ENCODE measurements around the gene YAE1. TPM values are rescaled to one million over a fixed set of nuclear protein-coding genes. Genes with fewer than 3 reads are reported as not detected.

Gene YAE1
- total RNA-seq, 4 donors from 2014 or later = 10.2 to 16.5 (median 11.7) TPM

DNA sequence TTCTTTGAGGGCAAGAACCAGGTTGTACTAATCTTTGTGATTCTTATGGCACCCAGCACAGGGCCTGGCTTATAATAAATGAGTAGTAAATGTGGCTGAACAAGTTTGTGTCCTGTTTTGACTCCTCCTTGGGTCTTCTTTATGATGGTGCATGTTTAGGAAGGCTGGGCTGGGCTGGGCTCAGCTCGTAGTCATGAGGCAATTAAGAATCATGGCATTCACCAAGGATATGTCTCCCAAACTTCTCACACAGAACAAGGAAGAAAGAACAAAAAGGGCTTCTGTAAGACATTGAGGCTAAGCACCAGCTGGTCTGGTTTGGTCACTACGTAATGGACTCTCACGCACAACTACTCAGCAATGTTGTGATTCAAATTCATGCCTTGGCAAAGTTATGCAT, 30.5 kb upstream of the YAE1 start:
- TF ChIP-seq, protein P1, sequence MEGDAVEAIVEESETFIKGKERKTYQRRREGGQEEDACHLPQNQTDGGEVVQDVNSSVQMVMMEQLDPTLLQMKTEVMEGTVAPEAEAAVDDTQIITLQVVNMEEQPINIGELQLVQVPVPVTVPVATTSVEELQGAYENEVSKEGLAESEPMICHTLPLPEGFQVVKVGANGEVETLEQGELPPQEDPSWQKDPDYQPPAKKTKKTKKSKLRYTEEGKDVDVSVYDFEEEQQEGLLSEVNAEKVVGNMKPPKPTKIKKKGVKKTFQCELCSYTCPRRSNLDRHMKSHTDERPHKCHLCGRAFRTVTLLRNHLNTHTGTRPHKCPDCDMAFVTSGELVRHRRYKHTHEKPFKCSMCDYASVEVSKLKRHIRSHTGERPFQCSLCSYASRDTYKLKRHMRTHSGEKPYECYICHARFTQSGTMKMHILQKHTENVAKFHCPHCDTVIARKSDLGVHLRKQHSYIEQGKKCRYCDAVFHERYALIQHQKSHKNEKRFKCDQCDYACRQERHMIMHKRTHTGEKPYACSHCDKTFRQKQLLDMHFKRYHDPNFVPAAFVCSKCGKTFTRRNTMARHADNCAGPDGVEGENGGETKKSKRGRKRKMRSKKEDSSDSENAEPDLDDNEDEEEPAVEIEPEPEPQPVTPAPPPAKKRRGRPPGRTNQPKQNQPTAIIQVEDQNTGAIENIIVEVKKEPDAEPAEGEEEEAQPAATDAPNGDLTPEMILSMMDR (IDR thresholded peaks at IDR 0.05; ENCODE audit: low read depth) = no peak

DNA sequence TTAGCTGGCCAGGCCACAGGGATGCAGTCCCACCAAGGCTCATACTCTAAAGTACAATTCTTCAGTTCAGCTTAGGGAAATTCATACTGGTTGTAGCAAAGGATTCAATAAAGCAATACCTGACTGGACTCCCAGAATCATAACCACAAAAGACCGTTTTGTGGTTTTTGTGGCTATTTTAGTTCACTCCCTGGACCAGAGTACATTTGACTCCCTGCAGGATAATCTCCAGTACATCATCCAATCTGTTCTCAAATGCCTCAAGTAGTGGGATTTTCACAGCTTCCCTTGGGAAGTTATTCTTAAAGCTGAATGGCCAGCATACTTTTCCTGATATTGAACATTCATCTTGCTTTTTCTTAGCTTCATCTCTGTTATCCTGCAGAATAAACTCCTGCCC, 29.3 kb upstream of the YAE1 start:
- TF ChIP-seq, protein P1 (IDR thresholded peaks at IDR 0.05; ENCODE audit: low read depth) = no peak

DNA sequence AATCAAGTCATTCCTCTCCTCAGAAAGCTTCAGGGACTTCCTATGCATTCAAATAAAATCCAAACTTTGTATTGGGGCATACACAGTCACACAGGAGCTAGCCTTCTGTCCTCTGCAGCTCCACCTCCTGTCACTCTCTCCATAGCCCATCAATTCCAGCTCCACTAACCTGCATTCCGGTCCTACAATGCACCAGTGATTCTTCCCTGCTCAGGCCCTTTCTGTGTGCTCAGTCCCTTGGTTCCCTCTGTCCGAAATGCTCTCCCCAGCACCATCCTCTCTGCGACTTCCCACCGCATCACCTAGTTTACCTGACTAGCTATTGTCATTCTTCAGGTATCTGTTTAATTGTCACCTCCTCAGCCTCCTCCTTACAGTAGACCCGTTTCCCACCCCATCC, 26.4 kb upstream of the YAE1 start:
- TF ChIP-seq, protein P1 (IDR thresholded peaks at IDR 0.05; ENCODE audit: low read depth) = no peak

DNA sequence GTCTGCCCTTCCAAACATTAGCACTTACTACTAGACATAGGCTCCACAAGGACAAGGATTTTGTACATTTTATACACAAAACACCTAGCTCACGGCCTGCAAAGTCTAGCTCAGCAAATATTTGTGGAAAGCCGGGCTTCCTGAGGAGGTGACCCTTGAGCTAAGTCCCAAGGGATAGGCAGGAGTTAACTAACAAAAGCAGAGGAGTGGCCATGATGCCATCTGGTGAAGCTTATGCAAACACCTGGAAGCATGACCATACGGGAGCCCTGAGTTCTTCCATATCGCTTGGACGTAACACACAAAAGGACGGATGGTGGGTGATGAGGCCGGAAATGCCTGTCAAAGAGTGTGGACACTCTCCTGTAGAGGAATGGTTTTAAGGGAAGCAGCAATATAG, 25.9 kb upstream of the YAE1 start:
- TF ChIP-seq, protein P1 (IDR thresholded peaks at IDR 0.05; ENCODE audit: low read depth) = no peak

DNA sequence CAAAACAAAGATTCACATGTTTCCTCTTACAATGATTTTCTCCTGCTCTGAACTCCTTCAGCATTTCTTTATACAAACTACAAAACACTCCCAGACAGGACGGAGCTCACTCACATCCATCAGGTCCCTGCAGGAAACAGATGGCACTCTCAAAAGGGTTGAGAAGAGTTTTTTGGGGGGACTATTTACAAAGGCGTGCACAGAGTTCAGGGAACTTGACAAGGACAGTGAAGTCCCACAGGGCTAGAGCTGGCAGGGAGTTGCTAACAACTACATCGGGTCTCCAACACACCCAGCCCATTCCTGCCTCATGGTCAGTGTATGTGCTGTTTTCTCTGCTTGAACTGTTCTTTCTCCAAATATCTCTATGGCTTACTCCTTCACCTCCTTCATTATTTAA, 24.7 kb upstream of the YAE1 start:
- TF ChIP-seq, protein P1 (IDR thresholded peaks at IDR 0.05; ENCODE audit: low read depth) = no peak

DNA sequence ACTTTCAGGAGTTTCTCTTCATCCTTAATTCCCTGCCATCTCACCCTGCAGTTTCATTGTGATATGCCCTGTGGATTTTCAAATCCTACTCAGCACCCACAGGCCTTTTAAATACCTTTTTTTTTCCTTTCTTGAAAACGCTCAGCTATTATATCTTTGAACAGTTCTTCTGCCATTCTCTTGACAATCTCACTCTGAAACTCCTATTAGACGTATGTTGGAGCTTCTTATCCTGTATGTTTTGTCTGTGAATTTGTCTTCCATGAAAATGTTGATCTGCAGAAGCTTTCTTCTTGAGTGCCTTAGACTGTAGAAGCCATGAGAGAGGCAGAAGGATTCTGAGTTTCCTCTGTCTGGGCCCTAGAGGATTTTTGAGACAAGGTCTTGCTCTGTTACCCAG, 18.9 kb upstream of the YAE1 start:
- TF ChIP-seq, protein P1 (IDR thresholded peaks at IDR 0.05; ENCODE audit: low read depth) = no peak

DNA sequence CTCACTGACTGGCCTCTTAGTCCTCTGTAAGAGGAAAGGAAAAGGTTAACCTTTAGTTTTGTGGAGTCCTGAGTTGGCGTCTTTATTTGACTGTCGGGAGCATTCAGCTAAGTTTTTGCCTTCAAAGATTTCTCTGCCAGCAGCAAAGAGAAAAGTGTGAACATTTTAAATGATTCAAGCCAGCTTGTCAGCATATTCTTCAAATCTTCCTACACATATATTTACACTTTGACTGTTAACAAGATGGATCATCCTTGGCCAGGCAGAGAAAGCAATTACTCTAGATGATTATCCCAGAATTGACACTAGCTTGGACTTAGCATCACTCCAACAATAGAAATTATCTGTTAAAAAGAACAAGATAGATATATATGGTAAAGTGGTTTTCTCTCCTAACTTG, 15.8 kb upstream of the YAE1 start:
- TF ChIP-seq, protein P1 (IDR thresholded peaks at IDR 0.05; ENCODE audit: low read depth) = no peak

Measured in subcutaneous adipose tissue (tissue), 4 donors.